A549 (cell line): ENCODE data around the gene CELF4.

Source experiments
- CTCF ChIP-seq: fragments of >200 bp; sonication (Bioruptor Twin); formaldehyde crosslinking; IDR thresholded peaks from 3 replicates; pipeline ENCODE4 v1.5.1; 2016
- EP300 ChIP-seq, 2 experiments: fragments of >200 bp; sonication (Bioruptor Twin); formaldehyde crosslinking; IDR thresholded peaks; 2 replicates in 1 of 2; 3 replicates in 1 of 2; pipeline ENCODE4 v1.6.1; 2016 to 2017
- HES2 ChIP-seq: fragments of >200 bp; sonication (Bioruptor Twin); formaldehyde crosslinking; IDR thresholded peaks from 2 replicates; pipeline ENCODE4 v1.6.1; 2016
- POLR2A ChIP-seq: IDR thresholded peaks from 2 replicates; pipeline ENCODE4 v1.6.1; 2012; ENCODE audit warnings: mild to moderate bottlenecking, low read length
- RAD21 ChIP-seq, 2 experiments: fragments of >200 bp in 1 of 2; sonication (Bioruptor Twin) in 1 of 2; formaldehyde crosslinking in 1 of 2; IDR thresholded peaks in 1 of 2; conservative IDR thresholded peaks in 1 of 2; 2 replicates in 1 of 2; 3 replicates in 1 of 2; pipeline ENCODE4 v1.6.1; 2012 to 2018; ENCODE audit warnings: inconsistent platforms in 1 of 2
- RCOR1 ChIP-seq: fragments of 150-350 bp; IDR thresholded peaks from 2 replicates; pipeline ENCODE4 v1.6.1; 2014; ENCODE audit warnings: antibody characterized with exemption, low read length, low read depth

GRCh38 chr18:37442477-37442876 is 123.1 kb downstream of the CELF4 start:
- TF ChIP-seq HES2 = no peak
- no peak for TF ChIP-seq RCOR1
- no peak for TF ChIP-seq EP300 (IDR thresholded peaks at IDR 0.05)
- TF ChIP-seq CTCF = no peak
- no peak for TF ChIP-seq RAD21 (conservative IDR thresholded peaks at IDR 0.05 in 1 of 2, IDR thresholded peaks at IDR 0.05 in 1 of 2)
- no peak for TF ChIP-seq POLR2A
